HepG2 (cell line): ENCODE results near the gene CLPX. TPM values are rescaled to one million over a fixed set of nuclear protein-coding genes. Genes with fewer than 3 reads are reported as not detected.

ENCODE experiments used
- CREB1 ChIP-seq, 2 experiments: fragments of 450-650 bp in 1 of 2; IDR thresholded peaks; 2 replicates each; pipeline ENCODE4 v1.6.1; 2016 to 2017; ENCODE audit warnings: control low read depth in 1 of 2, mild to moderate bottlenecking in 1 of 2, missing compliant biosample characterization in 1 of 2, missing genetic modification characterization in 1 of 2
- FOXA3 ChIP-seq: IDR thresholded peaks from 2 replicates; pipeline ENCODE4 v1.6.1; 2016; ENCODE audit warnings: missing genetic modification reagents, missing compliant biosample characterization
- HMG20A ChIP-seq: IDR thresholded peaks from 2 replicates; pipeline ENCODE4 v1.6.1; 2016; ENCODE audit warnings: borderline replicate concordance
- KLF9 ChIP-seq: IDR thresholded peaks from 2 replicates; pipeline ENCODE4 v1.6.1; 2016; ENCODE audit warnings: low read depth
- MAFK ChIP-seq, 2 experiments: IDR thresholded peaks in 1 of 2; conservative IDR thresholded peaks in 1 of 2; 2 replicates each; pipeline ENCODE4 v1.6.1; 2011; ENCODE audit warnings: improper control_type of control experiment in 2 of 2, low read length in 2 of 2
- MED13 ChIP-seq: sonication (generic); formaldehyde crosslinking; IDR thresholded peaks from 2 replicates; pipeline ENCODE4 v1.5.0; 2020; ENCODE audit warnings: missing genetic modification reagents
- NPAS2 ChIP-seq: sonication (generic); formaldehyde crosslinking; IDR thresholded peaks from 2 replicates; pipeline ENCODE4 v1.8.0; 2022; ENCODE audit warnings: mild to moderate bottlenecking, missing genetic modification reagents, borderline replicate concordance
- REPIN1 ChIP-seq: sonication (generic); formaldehyde crosslinking; IDR thresholded peaks from 2 replicates; pipeline ENCODE4 v1.8.0; 2022; ENCODE audit warnings: missing genetic modification reagents, low read depth, mild to moderate bottlenecking, borderline replicate concordance
- TBX3 ChIP-seq: fragments of 450-650 bp; IDR thresholded peaks from 2 replicates; pipeline ENCODE4 v1.6.1; 2017; ENCODE audit warnings: antibody characterized with exemption, mild to moderate bottlenecking, inconsistent platforms, borderline replicate concordance
- TOPORS ChIP-seq: sonication (generic); formaldehyde crosslinking; IDR thresholded peaks from 2 replicates; pipeline ENCODE4 v1.8.0; 2023; ENCODE audit warnings: mild to moderate bottlenecking, missing genetic modification reagents
- ZNF205 ChIP-seq: IDR thresholded peaks from 2 replicates; pipeline ENCODE4 v1.6.1; 2018; ENCODE audit warnings: missing biosample characterization, missing genetic modification reagents
- ZNF224 ChIP-seq: sonication (generic); formaldehyde crosslinking; IDR thresholded peaks from 2 replicates; pipeline ENCODE4 v1.5.0; 2020; ENCODE audit warnings: mild to moderate bottlenecking, missing genetic modification reagents
- ZNF230 ChIP-seq: sonication (generic); formaldehyde crosslinking; IDR thresholded peaks from 2 replicates; pipeline ENCODE4 v1.4.0; 2020; ENCODE audit warnings: mild to moderate bottlenecking, missing genetic modification reagents
- ZNF256 ChIP-seq: sonication (generic); formaldehyde crosslinking; conservative IDR thresholded peaks from 2 replicates; pipeline ENCODE4 v1.4.0; 2020; ENCODE audit warnings: missing genetic modification reagents
- ZNF329 ChIP-seq: sonication (generic); formaldehyde crosslinking; IDR thresholded peaks from 2 replicates; pipeline ENCODE4 v1.9.0; 2021; ENCODE audit warnings: low read depth, mild to moderate bottlenecking, missing genetic modification reagents
- ZNF549 ChIP-seq: sonication (generic); formaldehyde crosslinking; IDR thresholded peaks from 2 replicates; pipeline ENCODE4 v1.5.0; 2020; ENCODE audit warnings: missing genetic modification reagents
- ZNF570 ChIP-seq: sonication (generic); formaldehyde crosslinking; IDR thresholded peaks from 2 replicates; pipeline ENCODE4 v1.4.0; 2020; ENCODE audit warnings: mild to moderate bottlenecking, missing genetic modification reagents, borderline replicate concordance
- ZSCAN9 ChIP-seq: IDR thresholded peaks from 2 replicates; pipeline ENCODE4 v1.6.1; 2016; ENCODE audit warnings: borderline replicate concordance
- polyA plus RNA-seq, 8 experiments: library from polyadenylated mRNA; depleted of rRNA in 3 of 8; stranded (reverse) in 7 of 8; unstranded in 1 of 8; fragments of >200 nt; fragmentation: Illumina TruSeq in 4 of 8; extraction: Trizol in 4 of 8; gene quantifications; 2 replicates each; pipeline versions ENCODE4 v1.2.1 to v1.2.3, GENCODE V29; 2011 to 2016; ENCODE audit warnings: low read depth in 4 of 8, missing spikeins in 1 of 8, mixed read lengths in 1 of 8; ENCODE audit not compliant: insufficient read depth in 1 of 8
- total RNA-seq, 5 experiments: library from RNA; depleted of rRNA; stranded (reverse); fragments of >200 nt; fragmentation: Illumina TruSeq; extraction: Trizol; gene quantifications; 2 replicates each; pipeline ENCODE4 v1.2.3, GENCODE V29; 2016; ENCODE audit warnings: low read depth in 1 of 5
- TF ChIP-seq, protein P1 (sequence below): IDR thresholded peaks from 2 replicates; pipeline ENCODE4 v1.6.1; 2012; ENCODE audit warnings: low read depth, low read length, improper control_type of control experiment
- TF ChIP-seq, protein P2 (sequence below): sonication (generic); formaldehyde crosslinking; IDR thresholded peaks from 2 replicates; pipeline ENCODE4 v1.4.0; 2020; ENCODE audit warnings: missing genetic modification reagents
- TF ChIP-seq, protein P3 (sequence below): sonication (generic); formaldehyde crosslinking; IDR thresholded peaks from 2 replicates; pipeline ENCODE4 v1.9.0; 2021; ENCODE audit warnings: missing genetic modification reagents, borderline replicate concordance
- TF ChIP-seq, protein P4 (sequence below): IDR thresholded peaks from 2 replicates; pipeline ENCODE4 v1.6.1; 2016; ENCODE audit warnings: low read depth

Gene CLPX
- total and polyA plus RNA-seq, 2 of the 13 experiments (the other 11 are each of a cell fraction or from before 2014, with no cell fraction given): 33.9 to 61.3 TPM

DNA sequence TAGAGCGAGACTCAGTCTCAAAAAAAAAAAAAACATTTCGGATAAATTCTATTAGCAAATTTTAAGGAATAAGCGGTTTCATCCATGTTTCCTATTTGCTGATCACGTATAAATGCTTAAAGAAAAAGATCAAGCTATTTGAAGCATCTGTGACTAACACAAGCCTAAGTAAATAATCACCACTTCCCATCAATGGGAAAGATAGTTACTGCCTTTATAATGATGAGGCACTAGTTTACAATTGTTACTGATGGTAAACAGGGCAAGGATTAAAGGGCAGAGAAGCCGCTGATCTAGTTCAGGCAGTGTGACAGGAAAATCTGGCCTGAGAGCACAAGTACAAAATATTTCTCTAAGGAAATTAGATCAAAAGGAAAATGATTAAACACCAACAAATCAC, 13.7 kb downstream of the CLPX start (continued):
- TF ChIP-seq, protein P1, sequence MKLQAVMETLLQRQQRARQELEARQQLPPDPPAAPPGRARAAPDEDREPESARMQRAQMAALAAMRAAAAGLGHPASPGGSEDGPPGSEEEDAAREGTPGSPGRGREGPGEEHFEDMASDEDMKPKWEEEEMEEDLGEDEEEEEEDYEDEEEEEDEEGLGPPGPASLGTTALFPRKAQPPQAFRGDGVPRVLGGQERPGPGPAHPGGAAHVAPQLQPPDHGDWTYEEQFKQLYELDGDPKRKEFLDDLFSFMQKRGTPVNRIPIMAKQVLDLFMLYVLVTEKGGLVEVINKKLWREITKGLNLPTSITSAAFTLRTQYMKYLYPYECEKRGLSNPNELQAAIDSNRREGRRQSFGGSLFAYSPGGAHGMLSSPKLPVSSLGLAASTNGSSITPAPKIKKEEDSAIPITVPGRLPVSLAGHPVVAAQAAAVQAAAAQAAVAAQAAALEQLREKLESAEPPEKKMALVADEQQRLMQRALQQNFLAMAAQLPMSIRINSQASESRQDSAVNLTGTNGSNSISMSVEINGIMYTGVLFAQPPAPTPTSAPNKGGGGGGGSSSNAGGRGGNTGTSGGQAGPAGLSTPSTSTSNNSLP: peak; percentile 94
- no peak for TF ChIP-seq ZNF256
- no peak for TF ChIP-seq ZNF329
- TF ChIP-seq, protein P2, sequence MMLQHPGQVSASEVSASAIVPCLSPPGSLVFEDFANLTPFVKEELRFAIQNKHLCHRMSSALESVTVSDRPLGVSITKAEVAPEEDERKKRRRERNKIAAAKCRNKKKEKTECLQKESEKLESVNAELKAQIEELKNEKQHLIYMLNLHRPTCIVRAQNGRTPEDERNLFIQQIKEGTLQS (CRISPR knock-in tag): no peak
- peak; percentile 68 to 73 for TF ChIP-seq MAFK (conservative IDR thresholded peaks at IDR 0.05 in 1 of 2, IDR thresholded peaks at IDR 0.05 in 1 of 2; ENCODE audit: low read length in 2 of 2)
- peak; percentile 77; the same call in 1 of the 2 replicates for TF ChIP-seq HMG20A (CRISPR knock-in tag)
- TF ChIP-seq ZNF224 (CRISPR knock-in tag): no peak
- no peak for TF ChIP-seq ZNF570
- TF ChIP-seq TBX3: peak; percentile 52; the same call in 1 of the 2 replicates
- no peak for TF ChIP-seq MED13 (CRISPR knock-in tag)
- TF ChIP-seq FOXA3 (CRISPR knock-in tag): peak; percentile 96
- TF ChIP-seq ZSCAN9: no peak
- no peak for TF ChIP-seq NPAS2 (CRISPR knock-in tag)
- TF ChIP-seq ZNF230 (CRISPR knock-in tag): no peak
- no peak for TF ChIP-seq ZNF549
- TF ChIP-seq, protein P3, sequence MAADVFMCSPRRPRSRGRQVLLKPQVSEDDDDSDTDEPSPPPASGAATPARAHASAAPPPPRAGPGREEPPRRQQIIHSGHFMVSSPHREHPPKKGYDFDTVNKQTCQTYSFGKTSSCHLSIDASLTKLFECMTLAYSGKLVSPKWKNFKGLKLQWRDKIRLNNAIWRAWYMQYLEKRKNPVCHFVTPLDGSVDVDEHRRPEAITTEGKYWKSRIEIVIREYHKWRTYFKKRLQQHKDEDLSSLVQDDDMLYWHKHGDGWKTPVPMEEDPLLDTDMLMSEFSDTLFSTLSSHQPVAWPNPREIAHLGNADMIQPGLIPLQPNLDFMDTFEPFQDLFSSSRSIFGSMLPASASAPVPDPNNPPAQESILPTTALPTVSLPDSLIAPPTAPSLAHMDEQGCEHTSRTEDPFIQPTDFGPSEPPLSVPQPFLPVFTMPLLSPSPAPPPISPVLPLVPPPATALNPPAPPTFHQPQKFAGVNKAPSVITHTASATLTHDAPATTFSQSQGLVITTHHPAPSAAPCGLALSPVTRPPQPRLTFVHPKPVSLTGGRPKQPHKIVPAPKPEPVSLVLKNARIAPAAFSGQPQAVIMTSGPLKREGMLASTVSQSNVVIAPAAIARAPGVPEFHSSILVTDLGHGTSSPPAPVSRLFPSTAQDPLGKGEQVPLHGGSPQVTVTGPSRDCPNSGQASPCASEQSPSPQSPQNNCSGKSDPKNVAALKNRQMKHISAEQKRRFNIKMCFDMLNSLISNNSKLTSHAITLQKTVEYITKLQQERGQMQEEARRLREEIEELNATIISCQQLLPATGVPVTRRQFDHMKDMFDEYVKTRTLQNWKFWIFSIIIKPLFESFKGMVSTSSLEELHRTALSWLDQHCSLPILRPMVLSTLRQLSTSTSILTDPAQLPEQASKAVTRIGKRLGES (CRISPR knock-in tag): no peak
- TF ChIP-seq, protein P4, sequence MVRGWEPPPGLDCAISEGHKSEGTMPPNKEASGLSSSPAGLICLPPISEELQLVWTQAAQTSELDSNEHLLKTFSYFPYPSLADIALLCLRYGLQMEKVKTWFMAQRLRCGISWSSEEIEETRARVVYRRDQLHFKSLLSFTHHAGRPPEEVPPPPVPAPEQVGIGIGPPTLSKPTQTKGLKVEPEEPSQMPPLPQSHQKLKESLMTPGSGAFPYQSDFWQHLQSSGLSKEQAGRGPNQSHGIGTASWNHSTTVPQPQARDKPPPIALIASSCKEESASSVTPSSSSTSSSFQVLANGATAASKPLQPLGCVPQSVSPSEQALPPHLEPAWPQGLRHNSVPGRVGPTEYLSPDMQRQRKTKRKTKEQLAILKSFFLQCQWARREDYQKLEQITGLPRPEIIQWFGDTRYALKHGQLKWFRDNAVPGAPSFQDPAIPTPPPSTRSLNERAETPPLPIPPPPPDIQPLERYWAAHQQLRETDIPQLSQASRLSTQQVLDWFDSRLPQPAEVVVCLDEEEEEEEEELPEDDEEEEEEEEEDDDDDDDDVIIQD (CRISPR knock-in tag): peak; percentile 42; the same call in 1 of the 2 replicates
- TF ChIP-seq REPIN1 (CRISPR knock-in tag): no peak
- no peak for TF ChIP-seq CREB1 (IDR thresholded peaks at IDR 0.05)
- TF ChIP-seq CREB1 (CRISPR knock-in tag; IDR thresholded peaks at IDR 0.05): peak; percentile 53; the same call in 1 of the 2 replicates
- no peak for TF ChIP-seq TOPORS (CRISPR knock-in tag)
- TF ChIP-seq KLF9: no peak
- TF ChIP-seq ZNF205 (CRISPR knock-in tag): no peak
